Measurements from ENCODE around the gene MIA.

- TF ChIP-seq CTCF (IDR thresholded peaks at IDR 0.05; ENCODE audit: low read length) (no peak), EZH2 (IDR thresholded peaks at IDR 0.05; ENCODE audit: borderline replicate concordance, low read length) (no peak)
Measured at GRCh38 chr19:40785526-40785925, 10.2 kb downstream of the MIA start.

Measured in OCI-LY1 (cell line).